WI38 (cell line): ENCODE measurements around the gene CRYL1.

ENCODE experiments used
- H3K4me3 ChIP-seq: 2 replicates; pipeline ENCODE4 v1.5.1; 2011; ENCODE audit warnings: low read depth, mild to moderate bottlenecking, control low read depth, low read length
- CTCF ChIP-seq: IDR thresholded peaks from 2 replicates; pipeline ENCODE4 v1.5.1; 2012; ENCODE audit warnings: low read depth, mild to moderate bottlenecking, control low read depth, low read length

Gene CRYL1

GRCh38 chr13:20354722-20355121 is 170.9 kb downstream of the CRYL1 start:
- TF ChIP-seq CTCF: no peak
- H3K4me3 ChIP-seq: no peak overlapping the region

DNA sequence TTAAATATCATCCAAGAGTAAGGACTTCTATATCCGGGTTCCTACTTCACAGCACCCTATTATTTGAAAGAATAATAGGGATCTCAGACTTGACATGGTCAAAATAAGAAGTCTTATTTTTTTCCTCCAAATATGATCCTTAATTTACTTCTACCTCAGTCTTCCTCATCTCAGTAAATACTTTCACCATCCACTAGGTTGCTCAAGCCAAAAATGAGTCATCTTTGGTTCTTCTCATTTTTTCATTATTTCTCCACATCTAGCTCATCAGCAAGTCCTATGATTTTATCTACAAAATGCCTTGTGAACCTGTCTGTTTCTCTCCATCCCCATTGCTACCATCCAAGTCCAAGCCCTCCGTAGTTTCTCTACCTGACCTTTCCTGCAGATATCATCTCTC is 171.7 kb downstream of the CRYL1 start:
- TF ChIP-seq CTCF: no peak; the same call in 1 of the 2 replicates
- no peak overlapping the region for H3K4me3 ChIP-seq
